ENCODE data around the gene FADS3.

Gene FADS3

DNA sequence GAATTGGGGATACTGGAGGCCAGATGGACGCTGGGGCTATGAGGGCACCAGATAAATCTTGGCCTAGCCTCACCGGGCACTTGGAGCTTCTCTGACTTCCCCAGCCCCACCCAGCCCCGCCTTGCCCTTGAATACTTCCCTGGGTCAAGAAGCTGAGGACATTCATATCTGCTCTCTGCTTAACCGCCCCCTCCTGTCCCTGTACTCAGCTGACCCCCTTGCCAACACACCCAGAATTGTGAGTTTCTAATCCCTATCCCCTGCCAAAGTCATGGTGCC lies 22.0 kb downstream of the FADS3 start:
- TF ChIP-seq, protein P1, sequence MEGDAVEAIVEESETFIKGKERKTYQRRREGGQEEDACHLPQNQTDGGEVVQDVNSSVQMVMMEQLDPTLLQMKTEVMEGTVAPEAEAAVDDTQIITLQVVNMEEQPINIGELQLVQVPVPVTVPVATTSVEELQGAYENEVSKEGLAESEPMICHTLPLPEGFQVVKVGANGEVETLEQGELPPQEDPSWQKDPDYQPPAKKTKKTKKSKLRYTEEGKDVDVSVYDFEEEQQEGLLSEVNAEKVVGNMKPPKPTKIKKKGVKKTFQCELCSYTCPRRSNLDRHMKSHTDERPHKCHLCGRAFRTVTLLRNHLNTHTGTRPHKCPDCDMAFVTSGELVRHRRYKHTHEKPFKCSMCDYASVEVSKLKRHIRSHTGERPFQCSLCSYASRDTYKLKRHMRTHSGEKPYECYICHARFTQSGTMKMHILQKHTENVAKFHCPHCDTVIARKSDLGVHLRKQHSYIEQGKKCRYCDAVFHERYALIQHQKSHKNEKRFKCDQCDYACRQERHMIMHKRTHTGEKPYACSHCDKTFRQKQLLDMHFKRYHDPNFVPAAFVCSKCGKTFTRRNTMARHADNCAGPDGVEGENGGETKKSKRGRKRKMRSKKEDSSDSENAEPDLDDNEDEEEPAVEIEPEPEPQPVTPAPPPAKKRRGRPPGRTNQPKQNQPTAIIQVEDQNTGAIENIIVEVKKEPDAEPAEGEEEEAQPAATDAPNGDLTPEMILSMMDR (IDR thresholded peaks at IDR 0.05; ENCODE audit: insufficient read depth, low read length, poor library complexity, severe bottlenecking), result no peak
- no peak for DNase-seq (ENCODE audit: extremely low read depth, insufficient read length)

DNA sequence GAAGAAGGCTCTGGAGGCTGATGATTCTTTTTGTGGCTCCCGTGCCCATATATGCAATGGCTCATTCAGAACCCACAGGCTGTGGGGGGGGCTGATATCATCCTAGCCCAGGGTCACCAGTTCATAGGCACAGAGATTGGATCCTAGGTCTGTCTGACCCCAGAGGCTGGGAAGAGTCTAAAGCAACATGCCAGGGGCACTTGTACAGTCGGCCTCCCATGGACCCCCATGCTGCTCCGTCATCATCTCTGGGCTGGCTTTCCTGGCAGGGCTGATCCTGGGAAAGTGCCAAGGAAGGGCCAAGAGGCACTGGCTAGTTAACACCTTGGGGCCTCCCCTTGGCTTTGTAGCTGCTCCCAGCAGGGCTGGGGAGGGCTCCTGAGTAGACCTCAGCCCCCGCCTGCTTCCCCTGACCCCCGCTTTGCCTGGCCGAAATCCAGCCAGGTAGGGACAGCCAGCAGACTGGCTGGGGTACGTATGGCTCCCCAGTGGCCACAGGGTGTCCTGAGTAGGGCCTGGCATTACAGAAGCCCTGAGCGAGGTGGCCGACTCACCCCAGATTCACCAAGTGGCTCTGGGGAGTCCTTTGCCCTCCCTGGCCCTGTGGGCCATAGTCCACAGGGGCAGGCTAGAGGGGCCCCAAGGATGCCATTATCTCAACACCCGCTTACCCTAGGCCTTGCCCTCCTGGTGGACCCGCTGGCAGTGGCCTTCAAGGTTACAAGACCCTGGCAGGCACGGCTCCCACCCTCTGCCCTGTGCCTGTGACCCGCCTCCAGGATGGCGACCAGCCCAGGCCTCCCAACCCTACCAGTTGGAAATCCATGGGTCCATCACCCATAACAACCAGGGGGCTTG lies 22.5 kb downstream of the FADS3 start:
- no peak overlapping the region for H3K4me3 ChIP-seq (replicated peaks; ENCODE audit: low read depth, low read length)
- H3K27me3 ChIP-seq (replicated peaks; ENCODE audit: control insufficient read depth, insufficient read depth, low read length), result no peaks in the 10 kb centered on the region
- H3K36me3 ChIP-seq (ENCODE audit: control insufficient read depth, insufficient read depth, low read length), result peaks cover 12% of the 10 kb centered on the region
- DNase-seq (ENCODE audit: extremely low read depth, insufficient read length), result no peak
- TF ChIP-seq, protein P1 (IDR thresholded peaks at IDR 0.05; ENCODE audit: insufficient read depth, low read length, poor library complexity, severe bottlenecking), result no peak

More for the DNA sequence above, 22.0 kb downstream of the FADS3 start:
- Histone ChIP-seq H3K36me3 (ENCODE audit: control insufficient read depth, insufficient read depth, low read length) (peaks cover 11% of the 10 kb centered on the region), H3K4me3 (replicated peaks; ENCODE audit: low read depth, low read length) (no peak overlapping the region), H3K27me3 (replicated peaks; ENCODE audit: control insufficient read depth, insufficient read depth, low read length) (no peaks in the 10 kb centered on the region; the same call in 1 of the 2 replicates)

DNA sequence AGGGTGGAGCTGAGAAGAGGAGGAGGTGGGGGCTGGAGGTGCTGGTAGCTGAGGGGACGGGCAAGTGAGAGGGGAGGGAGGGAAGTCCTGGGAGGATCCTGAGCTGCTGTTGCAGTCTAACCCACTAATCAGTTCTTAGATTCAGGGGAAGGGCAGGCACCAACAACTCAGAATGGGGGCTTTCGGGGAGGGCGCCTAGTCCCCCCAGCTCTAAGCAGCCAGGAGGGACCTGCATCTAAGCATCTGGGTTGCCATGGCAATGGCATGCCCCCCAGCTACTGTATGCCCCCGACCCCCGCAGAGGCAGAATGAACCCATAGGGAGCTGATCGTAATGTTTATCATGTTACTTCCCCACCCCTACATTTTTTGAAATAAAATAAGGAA lies 24.4 kb downstream of the FADS3 start:
- no peak overlapping the region for H3K4me3 ChIP-seq (replicated peaks; ENCODE audit: low read depth, low read length)
- H3K36me3 ChIP-seq (ENCODE audit: control insufficient read depth, insufficient read depth, low read length), result peaks cover 27% of the 10 kb centered on the region
- no peak for DNase-seq (ENCODE audit: extremely low read depth, insufficient read length)
- TF ChIP-seq, protein P1 (IDR thresholded peaks at IDR 0.05; ENCODE audit: insufficient read depth, low read length, poor library complexity, severe bottlenecking), result no peak
- H3K27me3 ChIP-seq (replicated peaks; ENCODE audit: control insufficient read depth, insufficient read depth, low read length), result no peaks in the 10 kb centered on the region

DNA sequence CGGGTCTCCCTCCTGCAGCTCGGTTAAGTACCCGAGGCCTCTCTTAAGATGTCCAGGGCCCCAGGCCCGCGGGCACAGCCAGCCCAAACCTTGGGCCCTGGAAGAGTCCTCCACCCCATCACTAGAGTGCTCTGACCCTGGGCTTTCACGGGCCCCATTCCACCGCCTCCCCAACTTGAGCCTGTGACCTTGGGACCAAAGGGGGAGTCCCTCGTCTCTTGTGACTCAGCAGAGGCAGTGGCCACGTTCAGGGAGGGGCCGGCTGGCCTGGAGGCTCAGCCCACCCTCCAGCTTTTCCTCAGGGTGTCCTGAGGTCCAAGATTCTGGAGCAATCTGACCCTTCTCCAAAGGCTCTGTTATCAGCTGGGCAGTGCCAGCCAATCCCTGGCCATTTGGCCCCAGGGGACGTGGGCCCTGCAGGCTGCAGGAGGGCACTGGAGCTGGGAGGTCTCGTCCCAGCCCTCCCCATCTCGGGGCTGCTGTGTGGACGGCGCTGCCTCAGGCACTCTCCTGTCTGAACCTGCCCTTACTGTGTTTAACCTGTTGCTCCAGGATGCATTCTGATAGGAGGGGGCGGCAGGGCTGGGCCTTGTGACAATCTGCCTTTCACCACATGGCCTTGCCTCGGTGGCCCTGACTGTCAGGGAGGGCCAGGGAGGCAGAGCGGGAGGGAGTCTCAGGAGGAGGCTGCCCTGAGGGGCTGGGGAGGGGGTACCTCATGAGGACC lies 25.0 kb downstream of the FADS3 start:
- DNase-seq (ENCODE audit: extremely low read depth, insufficient read length), result no peak
- TF ChIP-seq, protein P1 (IDR thresholded peaks at IDR 0.05; ENCODE audit: insufficient read depth, low read length, poor library complexity, severe bottlenecking), result no peak
- peaks cover 28% of the 10 kb centered on the region for H3K36me3 ChIP-seq (ENCODE audit: control insufficient read depth, insufficient read depth, low read length)
- no peak overlapping the region for H3K4me3 ChIP-seq (replicated peaks; ENCODE audit: low read depth, low read length)
- H3K27me3 ChIP-seq (replicated peaks; ENCODE audit: control insufficient read depth, insufficient read depth, low read length), result no peaks in the 10 kb centered on the region

DNA sequence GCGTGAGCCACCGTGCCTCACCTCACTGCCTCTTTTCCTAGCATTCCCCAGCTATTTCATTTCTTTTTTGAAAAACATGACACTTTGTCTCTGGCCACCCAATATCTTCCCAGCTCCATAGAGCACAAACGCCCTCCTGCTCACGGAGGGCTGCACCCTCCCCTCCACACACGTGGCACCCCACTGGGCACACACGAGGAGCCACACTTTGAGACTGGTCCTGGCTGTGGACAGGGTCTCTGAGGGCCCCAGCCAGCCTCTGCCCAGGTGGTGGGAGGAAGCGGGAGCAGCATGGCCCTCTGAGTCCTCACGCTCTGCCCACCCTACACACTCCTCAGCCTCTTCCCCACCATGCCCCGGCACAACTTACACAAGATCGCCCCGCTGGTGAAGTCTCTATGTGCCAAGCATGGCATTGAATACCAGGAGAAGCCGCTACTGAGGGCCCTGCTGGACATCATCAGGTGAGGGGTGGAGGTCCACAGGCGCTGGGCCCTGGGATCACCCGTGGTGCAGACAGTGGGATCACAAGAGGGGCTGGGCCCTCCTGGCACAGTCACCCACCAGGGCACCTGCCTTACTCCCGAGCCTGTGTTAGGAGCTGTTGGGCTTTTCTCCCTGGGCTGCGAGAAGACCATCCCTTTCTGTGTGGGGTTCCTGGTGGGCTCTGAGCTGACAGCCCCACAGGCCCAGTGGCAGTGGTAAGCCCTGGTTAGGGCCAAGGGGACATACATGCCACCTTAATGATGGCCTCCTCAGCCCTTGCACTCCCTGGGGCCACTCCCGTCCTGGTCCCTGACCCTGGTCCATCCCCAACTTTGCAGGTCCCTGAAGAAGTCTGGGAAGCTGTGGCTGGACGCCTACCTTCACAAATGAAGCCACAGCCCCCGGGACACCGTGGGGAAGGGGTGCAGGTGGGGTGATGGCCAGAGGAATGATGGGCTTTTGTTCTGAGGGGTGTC lies 26.2 kb downstream of the FADS3 start:
- DNase-seq (ENCODE audit: extremely low read depth, insufficient read length), result no peak
- Histone ChIP-seq H3K4me3 (replicated peaks; ENCODE audit: low read depth, low read length) (no peak overlapping the region), H3K27me3 (replicated peaks; ENCODE audit: control insufficient read depth, insufficient read depth, low read length) (no peaks in the 10 kb centered on the region), H3K36me3 (ENCODE audit: control insufficient read depth, insufficient read depth, low read length) (peaks cover 35% of the 10 kb centered on the region)
- TF ChIP-seq, protein P1 (IDR thresholded peaks at IDR 0.05; ENCODE audit: insufficient read depth, low read length, poor library complexity, severe bottlenecking), result no peak
